Skeletal muscle satellite cell (primary cell): ENCODE measurements around the gene MDGA2. TPM values are rescaled to one million over a fixed set of nuclear protein-coding genes. Genes with fewer than 3 reads are reported as not detected.

Source experiments
- small RNA-seq: library from RNA; depleted of rRNA; stranded (forward); fragments of <200 nt; gene quantifications from one replicate; pipeline ENCODE3, GENCODE V24; 2012

The MDGA2 gene

Small RNAs within 50 kb of the gene (small RNA-seq; reads per million reads assigned to genes)
- gene RF00402: not detected
